Left lobe of liver (tissue), 2 donors: Measurements from ENCODE around the gene KCNJ15. TPM values are rescaled to one million over a fixed set of nuclear protein-coding genes. Genes with fewer than 3 reads are reported as not detected.

ENCODE experiments used
- ATAC-seq: fragments of 200-7000 bp; cut with Tn5 transposase; one replicate; pipeline ENCODE4 v1.9.1; 2020; ENCODE audit warnings: mild to moderate bottlenecking, moderate library complexity
- DNase-seq: peaks from one replicate; pipeline ENCODE4 v3.0.0-alpha.2; 2020; ENCODE audit warnings: low spot score
- total RNA-seq: library from RNA; stranded (reverse); gene quantifications from one replicate; pipeline ENCODE4 v1.2.1, GENCODE V29; 2021
- donor health status: DM: no; HTN: no; CAD: no; lungs with moderate emphysema.
- donor health status: DM: no; HTN: yes; CAD: no.

KCNJ15 gene
- total RNA-seq, 1 donor from 2014 or later = 1.8 TPM

GRCh38 chr21:38323721-38324531 is 67.1 kb downstream of the KCNJ15 start:
- ATAC-seq (no peak), DNase-seq (no peak)

- ATAC-seq (no peak), DNase-seq (no peak)
These were observed 68.4 kb downstream of the KCNJ15 start for GRCh38 chr21:38325216-38325615.

GRCh38 chr21:38325731-38326420 is 69.1 kb downstream of the KCNJ15 start:
- no peak for DNase-seq
- no peak for ATAC-seq

- DNase-seq (no peak), ATAC-seq (peak; percentile 73)
These were observed 69.6 kb downstream of the KCNJ15 start for GRCh38 chr21:38326429-38326828.

GRCh38 chr21:38326899-38327298 is 70.1 kb downstream of the KCNJ15 start:
- DNase-seq (no peak), ATAC-seq (no peak)

GRCh38 chr21:38327984-38328383 is 71.2 kb downstream of the KCNJ15 start:
- DNase-seq (no peak), ATAC-seq (no peak)

GRCh38 chr21:38329162-38329561 is 72.4 kb downstream of the KCNJ15 start:
- ATAC-seq (no peak), DNase-seq (no peak)

- DNase-seq = no peak
- no peak for ATAC-seq
These were observed 73.9 kb downstream of the KCNJ15 start for GRCh38 chr21:38330666-38331065.

- ATAC-seq = peak; percentile 83
- peak; percentile 85 for DNase-seq
These were observed 76.8 kb downstream of the KCNJ15 start for GRCh38 chr21:38333301-38334272.

GRCh38 chr21:38334866-38335265 is 78.1 kb downstream of the KCNJ15 start:
- ATAC-seq (peak; percentile 90), DNase-seq (peak; percentile 91)

GRCh38 chr21:38337793-38338192 is 81.0 kb downstream of the KCNJ15 start:
- ATAC-seq = no peak

GRCh38 chr21:38340131-38340530 is 83.3 kb downstream of the KCNJ15 start:
- ATAC-seq = no peak

More at GRCh38 chr21:38337793-38338192, 81.0 kb downstream of the KCNJ15 start:
- peak; percentile 26 for DNase-seq

GRCh38 chr21:38341546-38342012 is 84.8 kb downstream of the KCNJ15 start:
- ATAC-seq = no peak
- no peak for DNase-seq

More at GRCh38 chr21:38340131-38340530, 83.3 kb downstream of the KCNJ15 start:
- DNase-seq = peak; percentile 28

GRCh38 chr21:38342739-38343138 is 85.9 kb downstream of the KCNJ15 start:
- DNase-seq = no peak
- ATAC-seq = no peak

- ATAC-seq = peak; percentile 96
These were observed 86.9 kb downstream of the KCNJ15 start for GRCh38 chr21:38343691-38344090.

GRCh38 chr21:38346286-38346685 is 89.5 kb downstream of the KCNJ15 start:
- DNase-seq (peak; percentile 40), ATAC-seq (peak; percentile 60)

More at GRCh38 chr21:38343691-38344090, 86.9 kb downstream of the KCNJ15 start:
- peak; percentile 82 for DNase-seq

- no peak for DNase-seq
- no peak for ATAC-seq
These were observed 92.4 kb downstream of the KCNJ15 start for GRCh38 chr21:38349111-38349746.

GRCh38 chr21:38349977-38350376 is 93.2 kb downstream of the KCNJ15 start:
- ATAC-seq = no peak
- DNase-seq = no peak

- DNase-seq (no peak), ATAC-seq (no peak)
These were observed 93.9 kb downstream of the KCNJ15 start for GRCh38 chr21:38350684-38351083.
